Measurements from ENCODE around the gene CIAPIN1.

DNA sequence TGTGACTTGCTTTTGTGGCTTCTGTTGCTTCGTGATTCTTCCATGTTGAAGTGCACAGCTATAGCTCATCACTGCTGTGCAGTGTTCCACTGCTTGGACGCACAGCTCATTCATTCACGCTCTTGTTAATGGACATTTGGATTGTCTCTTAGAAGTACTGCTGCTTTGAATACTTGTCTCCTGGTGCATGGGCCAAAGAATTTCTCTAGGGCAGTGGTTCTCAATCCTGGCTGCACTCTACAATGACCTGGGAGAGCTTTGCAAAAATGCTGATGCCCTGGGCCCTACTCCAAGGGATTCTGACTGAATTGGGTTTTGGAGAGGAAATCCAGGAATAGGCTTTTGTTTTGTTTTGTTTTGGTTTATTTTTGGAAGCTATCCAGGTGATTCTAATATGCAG lies 22.6 kb downstream of the CIAPIN1 start:
- TF ChIP-seq POLR2AphosphoS5 (IDR thresholded peaks at IDR 0.05) (no peak), POLR2A (IDR thresholded peaks at IDR 0.05) (no peak)
- TF ChIP-seq, protein P1, sequence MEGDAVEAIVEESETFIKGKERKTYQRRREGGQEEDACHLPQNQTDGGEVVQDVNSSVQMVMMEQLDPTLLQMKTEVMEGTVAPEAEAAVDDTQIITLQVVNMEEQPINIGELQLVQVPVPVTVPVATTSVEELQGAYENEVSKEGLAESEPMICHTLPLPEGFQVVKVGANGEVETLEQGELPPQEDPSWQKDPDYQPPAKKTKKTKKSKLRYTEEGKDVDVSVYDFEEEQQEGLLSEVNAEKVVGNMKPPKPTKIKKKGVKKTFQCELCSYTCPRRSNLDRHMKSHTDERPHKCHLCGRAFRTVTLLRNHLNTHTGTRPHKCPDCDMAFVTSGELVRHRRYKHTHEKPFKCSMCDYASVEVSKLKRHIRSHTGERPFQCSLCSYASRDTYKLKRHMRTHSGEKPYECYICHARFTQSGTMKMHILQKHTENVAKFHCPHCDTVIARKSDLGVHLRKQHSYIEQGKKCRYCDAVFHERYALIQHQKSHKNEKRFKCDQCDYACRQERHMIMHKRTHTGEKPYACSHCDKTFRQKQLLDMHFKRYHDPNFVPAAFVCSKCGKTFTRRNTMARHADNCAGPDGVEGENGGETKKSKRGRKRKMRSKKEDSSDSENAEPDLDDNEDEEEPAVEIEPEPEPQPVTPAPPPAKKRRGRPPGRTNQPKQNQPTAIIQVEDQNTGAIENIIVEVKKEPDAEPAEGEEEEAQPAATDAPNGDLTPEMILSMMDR (IDR thresholded peaks at IDR 0.05) = no peak

Measured in stomach (tissue), 4 donors.